ENCODE results near the gene PPFIBP2. TPM values are rescaled to one million over a fixed set of nuclear protein-coding genes. Genes with fewer than 3 reads are reported as not detected.

The PPFIBP2 gene
- total RNA-seq, 1 experiment from 2014 or later, result 5.7 TPM

- ATAC-seq (no peak), DNase-seq (ENCODE audit: low read depth, low spot score) (no peak)
- TF ChIP-seq MAX (IDR thresholded peaks at IDR 0.05) (no peak), SIN3A (IDR thresholded peaks at IDR 0.05; ENCODE audit: low read depth) (no peak)
- POLR2A ChIA-PET, result no interaction called here
- Histone ChIP-seq H3K36me3 (ENCODE audit: control insufficient read depth in 1 of 2, insufficient read depth in 2 of 2, low read length in 2 of 2) (no peaks in the 10 kb centered on the region), H3K4me2 (ENCODE audit: low read length) (no peak overlapping the region), H3K4me3 (replicated peaks in 1 of 2; ENCODE audit: low read depth in 1 of 2, low read length in 2 of 2) (no peak overlapping the region), H3K4me1 (ENCODE audit: control insufficient read depth in 1 of 2, insufficient read depth in 2 of 2, low read length in 2 of 2) (no peaks in the 10 kb centered on the region), H3K9ac (ENCODE audit: low read length) (no peak overlapping the region), H3K9me3 (ENCODE audit: control insufficient read depth in 1 of 2, insufficient read depth in 1 of 2, low read depth in 1 of 2, low read length in 2 of 2) (no peaks in the 10 kb centered on the region), H3K27ac (ENCODE audit: low read depth, low read length) (no peak overlapping the region), H3K79me2 (ENCODE audit: insufficient read depth, low read length) (no peaks in the 10 kb centered on the region), H4K20me1 (ENCODE audit: insufficient read depth) (no peaks in the 10 kb centered on the region), H3K9me2 (ENCODE audit: insufficient read depth) (no peaks in the 10 kb centered on the region), H2AFZ (ENCODE audit: low read depth, low read length, poor library complexity, severe bottlenecking) (no peak overlapping the region), H3K27me3 (ENCODE audit: insufficient read depth, low read length) (no peaks in the 10 kb centered on the region)
- no TSS peak for BruUV-seq (replicated peaks)
- CTCF ChIA-PET, result no interaction called here
- RAD21 ChIA-PET (ENCODE audit: low non-redundant PET in 1 of 2, low total read pairs in 2 of 2, uncharacterized antibody in 2 of 2, unreplicated experiment in 2 of 2), result no interaction called here
- intact Hi-C loops (cut with micrococcal nuclease), result loop anchor here (10.0 kb wide), 1 partner anchor 537 kb away; no protein-coding TSS in a partner anchor
Observed at GRCh38 chr11:7558046-7558445, 44.2 kb downstream of the PPFIBP2 start.

DNA sequence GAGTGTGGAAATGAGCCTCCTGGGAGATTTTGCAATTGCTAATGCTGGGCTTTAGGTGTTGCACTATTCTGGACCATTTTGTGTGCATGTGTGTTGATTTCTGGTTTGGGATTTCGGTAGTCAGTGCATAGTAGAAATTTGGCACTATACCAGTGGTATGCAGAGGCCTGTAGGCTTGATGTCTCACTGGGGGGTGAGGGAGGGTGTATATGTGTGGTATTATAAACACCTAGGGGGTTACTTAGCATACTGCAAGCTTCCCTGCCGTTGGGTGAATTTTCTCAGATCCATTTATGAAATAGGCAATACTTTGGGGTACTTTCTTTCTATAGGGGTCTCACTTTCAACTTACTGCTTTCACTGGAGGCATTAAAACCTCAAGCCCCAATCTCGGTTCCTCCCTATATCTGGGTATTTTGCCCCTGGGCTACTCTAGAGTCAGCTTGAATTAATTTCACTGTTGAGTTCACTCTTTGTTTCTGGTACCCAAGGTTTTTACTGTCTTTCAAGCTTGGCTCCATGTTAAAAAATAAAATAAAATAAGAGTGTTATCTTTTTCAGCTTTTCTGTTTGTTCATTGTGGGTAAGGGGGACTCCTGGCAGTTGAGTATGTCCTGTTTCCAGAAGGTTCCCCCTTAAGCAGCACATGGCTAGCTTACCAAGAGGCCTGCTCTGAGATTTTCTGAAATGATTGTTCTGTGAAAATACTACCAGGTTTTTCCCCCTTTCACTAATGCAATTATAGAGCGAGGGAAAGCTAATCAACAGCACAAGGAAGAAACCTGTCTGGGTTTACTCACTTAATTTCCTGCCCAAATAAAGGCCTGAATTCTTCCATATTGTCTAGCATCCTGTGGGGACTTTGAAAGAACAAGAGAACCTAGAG is 45.8 kb downstream of the PPFIBP2 start:
- ChIA-PET POLR2A (no interaction called here), CTCF (no interaction called here), RAD21 (ENCODE audit: low non-redundant PET in 1 of 2, low total read pairs in 2 of 2, uncharacterized antibody in 2 of 2, unreplicated experiment in 2 of 2) (no interaction called here)
- Histone ChIP-seq H3K79me2 (ENCODE audit: insufficient read depth, low read length) (no peaks in the 10 kb centered on the region), H3K9me2 (ENCODE audit: insufficient read depth) (no peaks in the 10 kb centered on the region), H3K9me3 (ENCODE audit: control insufficient read depth in 1 of 2, insufficient read depth in 1 of 2, low read depth in 1 of 2, low read length in 2 of 2) (no peaks in the 10 kb centered on the region), H3K4me1 (ENCODE audit: control insufficient read depth in 1 of 2, insufficient read depth in 2 of 2, low read length in 2 of 2) (no peaks in the 10 kb centered on the region), H3K27me3 (ENCODE audit: insufficient read depth, low read length) (no peaks in the 10 kb centered on the region), H3K27ac (ENCODE audit: low read depth, low read length) (no peak overlapping the region), H3K36me3 (ENCODE audit: control insufficient read depth in 1 of 2, insufficient read depth in 2 of 2, low read length in 2 of 2) (no peaks in the 10 kb centered on the region), H3K9ac (ENCODE audit: low read length) (no peak overlapping the region), H4K20me1 (ENCODE audit: insufficient read depth) (no peaks in the 10 kb centered on the region), H3K4me2 (ENCODE audit: low read length) (no peak overlapping the region), H3K4me3 (replicated peaks in 1 of 2; ENCODE audit: low read depth in 1 of 2, low read length in 2 of 2) (no peak overlapping the region), H2AFZ (ENCODE audit: low read depth, low read length, poor library complexity, severe bottlenecking) (no peak overlapping the region)
- no peak for ATAC-seq
- no TSS peak for BruUV-seq (replicated peaks)
- no peak for TF ChIP-seq SRF (IDR thresholded peaks at IDR 0.05; ENCODE audit: low read depth)
- TF ChIP-seq YY1 (IDR thresholded peaks at IDR 0.05; ENCODE audit: extremely low read depth, insufficient replicate concordance, low read depth, low read length), result no peak
- no peak for TF ChIP-seq REST (IDR thresholded peaks at IDR 0.05; ENCODE audit: low read depth)
- no peak for TF ChIP-seq RAD21 (IDR thresholded peaks at IDR 0.05; ENCODE audit: low read depth)
- TF ChIP-seq POLR2A (IDR thresholded peaks at IDR 0.05; ENCODE audit: borderline replicate concordance, extremely low read depth, insufficient read depth, insufficient read length), result no peak
- no peak for TF ChIP-seq MAX (IDR thresholded peaks at IDR 0.05)
- TF ChIP-seq CEBPB (IDR thresholded peaks at IDR 0.05; ENCODE audit: low read depth), result no peak
- no peak for TF ChIP-seq JUND (IDR thresholded peaks at IDR 0.05)
- no peak for DNase-seq (ENCODE audit: low read depth, low spot score)
- intact Hi-C loops (cut with micrococcal nuclease), result loop anchor here (10.0 kb wide), 1 partner anchor 535 kb away; no protein-coding TSS in a partner anchor

Data from HCT116 (cell line).